Activated CD8-positive, alpha-beta T cell treated with anti-CD3 and anti-CD28 coated beads for 36 hours (primary cell): ENCODE data around the gene OSBPL5. TPM values are rescaled to one million over a fixed set of nuclear protein-coding genes. Genes with fewer than 3 reads are reported as not detected.

Experiments used
- ATAC-seq: fragments of 200-7000 bp; cut with Tn5 transposase; one replicate; pipeline ENCODE4 v1.10.0; 2021; ENCODE audit warnings: mild to moderate bottlenecking, moderate library complexity
- CTCF ChIA-PET: fragments of 350-600 bp; sonication (Branson Sonifier 250); formaldehyde crosslinking; loops from one replicate; lab custom pipeline; 2021; ENCODE audit warnings: antibody characterized with exemption; lab: Charles Lee
- POLR2A ChIA-PET: fragments of 350-600 bp; sonication (Branson Sonifier 250); formaldehyde crosslinking; loops from one replicate; lab custom pipeline; 2021; ENCODE audit warnings: antibody characterized with exemption; lab: Charles Lee
- DNase-seq: peaks from one replicate; pipeline ENCODE4 v3.0.0-alpha.2; 2020
- H3K27ac Mint-ChIP-seq: one replicate; pipeline ENCODE4 v1.8.0; 2021; ENCODE audit warnings: mild to moderate bottlenecking, mixed read lengths
- H3K27me3 Mint-ChIP-seq: one replicate; pipeline ENCODE4 v1.8.0; 2021; ENCODE audit warnings: mixed read lengths
- H3K36me3 Mint-ChIP-seq: one replicate; pipeline ENCODE4 v1.8.0; 2021; ENCODE audit warnings: low read depth, mixed read lengths
- H3K4me1 Mint-ChIP-seq: one replicate; pipeline ENCODE4 v1.8.0; 2021; ENCODE audit warnings: low read depth, mixed read lengths
- H3K4me3 Mint-ChIP-seq: one replicate; pipeline ENCODE4 v1.8.0; 2021; ENCODE audit warnings: mild to moderate bottlenecking, moderate library complexity, mixed read lengths
- H3K9me3 Mint-ChIP-seq: one replicate; pipeline ENCODE4 v1.8.0; 2021; ENCODE audit warnings: mixed read lengths
- intact Hi-C: fragments of 100-400 bp; cut with micrococcal nuclease; formaldehyde crosslinking; loops from one replicate; pipeline ENCODE4 v1.10.0; 2022
- total RNA-seq, 2 experiments: library from RNA; stranded (reverse); gene quantifications; one replicate each; pipeline ENCODE4 v1.2.3, GENCODE V29; 2021
- TF ChIP-seq, protein P1 (sequence below): fragments of 200-600 bp; IDR thresholded peaks from one replicate; pipeline ENCODE4 v1.8.0; 2022; ENCODE audit warnings: antibody characterized with exemption, mild to moderate bottlenecking

Gene OSBPL5
- total RNA-seq, 2 experiments from 2014 or later, result 4.8 to 5.9 TPM

DNA sequence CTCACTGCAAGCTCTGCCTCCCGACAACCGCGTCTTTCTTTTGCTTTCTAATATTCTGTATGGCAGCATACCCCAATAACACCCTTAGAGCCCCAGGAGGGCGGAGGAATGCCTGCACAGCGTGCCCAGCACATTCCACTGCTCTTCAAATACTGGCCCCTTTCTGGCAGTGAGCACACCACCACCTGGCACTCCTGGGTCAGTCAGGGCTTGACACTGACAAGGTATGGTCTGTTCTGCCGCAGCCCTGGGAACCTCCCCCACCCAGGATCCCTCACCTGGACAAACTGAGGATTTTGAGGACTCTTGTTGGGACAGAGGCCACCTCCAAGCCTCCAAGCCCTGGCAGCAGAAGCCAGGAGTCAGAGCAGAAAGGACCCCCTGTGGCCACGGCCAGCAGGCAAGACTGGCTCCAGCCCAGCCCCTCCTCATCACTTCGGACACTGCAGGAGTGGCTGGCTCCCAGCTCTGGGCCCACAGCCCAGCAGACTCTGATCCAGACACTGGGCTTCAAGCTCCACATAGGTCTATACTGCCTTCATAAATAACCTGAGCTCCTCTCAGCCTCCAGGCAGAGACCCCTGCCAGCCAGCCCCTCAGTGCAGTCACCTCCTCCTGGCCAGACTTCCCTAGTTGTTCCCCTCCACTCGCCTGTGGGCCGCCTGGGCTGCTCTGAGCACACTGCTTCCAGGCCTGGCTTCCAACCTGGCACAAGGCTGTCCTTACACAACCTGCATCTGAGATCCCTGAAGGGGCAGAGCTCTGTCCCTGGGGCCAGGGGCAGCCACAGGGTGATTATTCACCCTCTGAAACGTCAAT lies 122.4 kb downstream of the OSBPL5 start:
- peaks cover 35% of the 10 kb centered on the region for H3K36me3 Mint-ChIP-seq
- ChIA-PET CTCF (interaction anchor here (1.7 kb wide), 1 partner anchor 49 kb away, joined by 6 read pairs; no protein-coding TSS in a partner anchor), POLR2A (interaction anchor here (3.2 kb wide), 1 partner anchor 13 kb away, joined by 9 read pairs; no protein-coding TSS in a partner anchor)
- no peak overlapping the region for H3K4me3 Mint-ChIP-seq
- TF ChIP-seq, protein P1, sequence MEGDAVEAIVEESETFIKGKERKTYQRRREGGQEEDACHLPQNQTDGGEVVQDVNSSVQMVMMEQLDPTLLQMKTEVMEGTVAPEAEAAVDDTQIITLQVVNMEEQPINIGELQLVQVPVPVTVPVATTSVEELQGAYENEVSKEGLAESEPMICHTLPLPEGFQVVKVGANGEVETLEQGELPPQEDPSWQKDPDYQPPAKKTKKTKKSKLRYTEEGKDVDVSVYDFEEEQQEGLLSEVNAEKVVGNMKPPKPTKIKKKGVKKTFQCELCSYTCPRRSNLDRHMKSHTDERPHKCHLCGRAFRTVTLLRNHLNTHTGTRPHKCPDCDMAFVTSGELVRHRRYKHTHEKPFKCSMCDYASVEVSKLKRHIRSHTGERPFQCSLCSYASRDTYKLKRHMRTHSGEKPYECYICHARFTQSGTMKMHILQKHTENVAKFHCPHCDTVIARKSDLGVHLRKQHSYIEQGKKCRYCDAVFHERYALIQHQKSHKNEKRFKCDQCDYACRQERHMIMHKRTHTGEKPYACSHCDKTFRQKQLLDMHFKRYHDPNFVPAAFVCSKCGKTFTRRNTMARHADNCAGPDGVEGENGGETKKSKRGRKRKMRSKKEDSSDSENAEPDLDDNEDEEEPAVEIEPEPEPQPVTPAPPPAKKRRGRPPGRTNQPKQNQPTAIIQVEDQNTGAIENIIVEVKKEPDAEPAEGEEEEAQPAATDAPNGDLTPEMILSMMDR, result no peak
- no peaks in the 10 kb centered on the region for H3K27me3 Mint-ChIP-seq
- H3K27ac Mint-ChIP-seq, result no peak overlapping the region
- H3K9me3 Mint-ChIP-seq, result no peaks in the 10 kb centered on the region
- intact Hi-C loops, result no loop called here
- peaks cover 13% of the 10 kb centered on the region for H3K4me1 Mint-ChIP-seq
- no peak for DNase-seq
- ATAC-seq, result no peak

DNA sequence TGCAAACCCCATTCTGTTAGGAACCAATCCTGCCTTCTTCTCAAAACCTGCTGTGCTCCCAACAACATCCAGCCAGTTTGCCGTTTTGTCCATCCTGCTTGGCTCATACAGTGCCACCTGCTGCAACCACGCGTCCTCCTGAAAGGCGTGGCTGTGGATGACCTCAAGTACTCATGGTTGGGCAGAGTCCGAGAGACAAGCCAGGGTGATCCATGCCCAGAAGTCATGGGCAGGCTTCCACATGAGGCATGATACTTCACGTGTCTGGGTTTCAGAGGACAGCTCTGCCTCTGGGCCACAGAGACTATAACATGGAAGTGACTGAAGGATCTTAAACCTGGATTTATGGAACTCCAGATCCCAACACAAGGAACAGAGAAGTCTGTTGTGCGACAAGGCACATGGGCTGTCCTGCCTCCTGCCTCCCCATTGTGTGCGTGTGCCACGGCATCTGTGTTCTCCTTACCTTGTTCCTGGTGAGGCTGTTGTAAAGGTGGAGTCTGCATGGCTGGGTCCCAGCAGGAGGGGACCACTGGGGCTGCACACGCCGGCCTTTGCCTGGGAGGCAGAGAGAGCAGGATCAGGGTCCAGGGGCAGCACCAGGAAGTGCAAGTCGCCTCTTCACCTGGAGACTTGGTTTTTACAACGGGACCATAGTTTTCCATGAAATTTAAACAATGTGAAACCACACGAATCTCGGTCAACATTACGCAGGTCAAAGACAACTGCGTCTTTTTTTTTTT lies 123.2 kb downstream of the OSBPL5 start:
- intact Hi-C loops, result no loop called here
- Mint-ChIP-seq H3K27me3 (no peaks in the 10 kb centered on the region), H3K36me3 (peaks cover 42% of the 10 kb centered on the region), H3K4me3 (no peak overlapping the region), H3K4me1 (peaks cover 21% of the 10 kb centered on the region), H3K27ac (no peak overlapping the region), H3K9me3 (no peaks in the 10 kb centered on the region)
- DNase-seq (no peak), ATAC-seq (no peak)
- TF ChIP-seq, protein P1, result no peak
- ChIA-PET CTCF (no interaction called here), POLR2A (no interaction called here)

DNA sequence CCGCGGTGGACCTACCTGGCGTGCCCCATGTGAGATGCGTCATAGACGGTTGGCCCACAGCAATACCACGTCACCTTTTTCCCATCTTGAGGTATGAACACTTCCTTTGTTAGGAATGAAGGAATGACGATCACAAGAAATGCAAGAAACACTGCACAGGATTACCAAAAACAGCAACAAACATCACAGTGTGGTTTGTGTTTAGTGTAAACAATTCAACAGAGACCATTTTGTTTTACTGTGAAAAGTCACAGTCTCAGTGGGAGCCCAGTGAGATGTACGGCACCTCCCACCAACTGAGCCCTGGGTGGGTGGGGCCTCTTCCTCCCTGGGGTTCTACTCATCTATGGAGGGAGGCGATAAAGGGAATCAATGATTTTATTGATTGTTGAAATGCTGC lies 124.2 kb downstream of the OSBPL5 start:
- Mint-ChIP-seq H3K4me1 (peaks cover 24% of the 10 kb centered on the region), H3K9me3 (no peaks in the 10 kb centered on the region), H3K27ac (no peak overlapping the region), H3K4me3 (no peak overlapping the region), H3K36me3 (peaks cover 49% of the 10 kb centered on the region), H3K27me3 (no peaks in the 10 kb centered on the region)
- ChIA-PET CTCF (no interaction called here), POLR2A (interaction anchor here (1.7 kb wide), 1 partner anchor 16 kb away, joined by 5 read pairs; the partner anchor contains the start of gene CARS1)
- TF ChIP-seq, protein P1, result no peak
- DNase-seq (no peak), ATAC-seq (no peak)
- intact Hi-C loops, result no loop called here

DNA sequence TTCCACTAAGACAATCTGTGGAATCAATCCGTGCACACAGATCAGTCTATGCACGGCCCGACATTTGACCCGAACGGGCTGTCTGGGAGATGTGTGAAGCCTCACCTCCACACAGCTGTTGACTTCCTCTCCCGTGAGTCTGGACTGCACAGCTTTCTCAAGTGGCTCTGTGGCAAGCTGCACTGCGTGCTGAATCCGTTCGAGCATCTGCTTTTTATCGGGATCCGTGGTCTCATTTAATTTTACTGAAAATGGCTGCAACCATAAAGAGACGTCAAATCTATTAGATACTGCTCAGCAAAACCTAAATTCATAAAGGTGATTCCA lies 127.2 kb downstream of the OSBPL5 start:
- Mint-ChIP-seq H3K4me3 (no peak overlapping the region), H3K27ac (no peak overlapping the region), H3K36me3 (peaks cover 58% of the 10 kb centered on the region), H3K4me1 (peaks cover 17% of the 10 kb centered on the region), H3K9me3 (no peaks in the 10 kb centered on the region), H3K27me3 (no peaks in the 10 kb centered on the region)
- TF ChIP-seq, protein P1, result no peak
- ChIA-PET CTCF (interaction anchor here (0.6 to 5.1 kb wide), 18 partner anchors 9 to 504 kb away, joined by 3 to 49 read pairs (median 4); partner anchors contain the start of gene CARS1), POLR2A (interaction anchor here (0.8 to 2.4 kb wide), 3 partner anchors 11 to 46 kb away, joined by 3 to 11 read pairs (median 3); partner anchors contain the start of gene NAP1L4)
- no peak for ATAC-seq
- no peak for DNase-seq
- intact Hi-C loops, result no loop called here

Other genes starting within 250 kb of the OSBPL5 start
- 1 to 10 TPM; 3.6 to 3.7 TPM for gene PHLDA2, start 235.9 kb downstream of the OSBPL5 start, total RNA-seq
- 100 to 1,000 TPM; 212 to 223 TPM for gene NAP1L4, start 173.0 kb downstream of the OSBPL5 start, total RNA-seq
- gene CARS1, start 107.9 kb downstream of the OSBPL5 start, total RNA-seq, result 10 to 100 TPM; 82.7 to 88.2 TPM
- gene MRGPRG, start 53.5 kb upstream of the OSBPL5 start, total RNA-seq, result not detected
- gene MRGPRE, start 67.1 kb upstream of the OSBPL5 start, total RNA-seq, result not detected
- gene ZNF195, start 213.8 kb upstream of the OSBPL5 start, total RNA-seq, result 10 to 100 TPM; 34.3 to 37.6 TPM